Ishikawa (cell line): ENCODE data around the gene TTC13.

ENCODE experiments used
- CEBPB ChIP-seq: IDR thresholded peaks from 2 replicates; pipeline ENCODE4 v1.6.1; 2012
- CREB1 ChIP-seq: IDR thresholded peaks from 2 replicates; pipeline ENCODE4 v1.6.1; 2012; ENCODE audit warnings: low read depth
- EGR1 ChIP-seq: IDR thresholded peaks from 2 replicates; pipeline ENCODE4 v1.6.1; 2012
- EP300 ChIP-seq: IDR thresholded peaks from 2 replicates; pipeline ENCODE4 v1.6.1; 2012; ENCODE audit warnings: borderline replicate concordance
- FOXM1 ChIP-seq: IDR thresholded peaks from 2 replicates; pipeline ENCODE4 v1.6.1; 2012; ENCODE audit warnings: low read depth, borderline replicate concordance
- MAX ChIP-seq: IDR thresholded peaks from 2 replicates; pipeline ENCODE4 v1.6.1; 2012
- NFIC ChIP-seq: IDR thresholded peaks from 2 replicates; pipeline ENCODE4 v1.6.1; 2012
- RAD21 ChIP-seq: IDR thresholded peaks from 2 replicates; pipeline ENCODE4 v1.6.1; 2012; ENCODE audit warnings: low read depth
- REST ChIP-seq: IDR thresholded peaks from 2 replicates; pipeline ENCODE4 v1.6.1; 2012; ENCODE audit warnings: low read depth, mild to moderate bottlenecking
- TAF1 ChIP-seq: IDR thresholded peaks from 2 replicates; pipeline ENCODE4 v1.6.1; 2012; ENCODE audit warnings: low read depth, mild to moderate bottlenecking
- TCF12 ChIP-seq: IDR thresholded peaks from 2 replicates; pipeline ENCODE4 v1.6.1; 2012; ENCODE audit warnings: low read depth
- TEAD4 ChIP-seq: IDR thresholded peaks from 2 replicates; pipeline ENCODE4 v1.6.1; 2012
- USF1 ChIP-seq: IDR thresholded peaks from 2 replicates; pipeline ENCODE4 v1.6.1; 2012
- YY1 ChIP-seq: IDR thresholded peaks from 2 replicates; pipeline ENCODE4 v1.6.1; 2012; ENCODE audit warnings: low read depth
- ZBTB7A ChIP-seq: IDR thresholded peaks from 2 replicates; pipeline ENCODE4 v1.6.1; 2012; ENCODE audit warnings: low read depth

The TTC13 gene

GRCh38 chr1:230876660-230877059 is 102.0 kb downstream of the TTC13 start:
- TF ChIP-seq CEBPB (no peak), YY1 (no peak), USF1 (no peak), FOXM1 (no peak), ZBTB7A (no peak), TEAD4 (no peak), TCF12 (no peak), CREB1 (no peak), EGR1 (no peak), RAD21 (no peak), NFIC (no peak), MAX (no peak), TAF1 (no peak), REST (no peak), EP300 (no peak)

GRCh38 chr1:230875370-230875769 is 103.3 kb downstream of the TTC13 start:
- TF ChIP-seq EP300 (no peak), MAX (no peak), FOXM1 (no peak)

GRCh38 chr1:230870916-230871315 is 107.7 kb downstream of the TTC13 start:
- TF ChIP-seq NFIC (no peak), EGR1 (no peak), MAX (no peak), CEBPB (no peak), EP300 (no peak), TAF1 (no peak), ZBTB7A (no peak), TCF12 (no peak), USF1 (no peak), YY1 (no peak), RAD21 (no peak), TEAD4 (no peak), CREB1 (no peak), REST (no peak), FOXM1 (no peak)

- no peak for TF ChIP-seq TEAD4
- TF ChIP-seq EP300: no peak
- no peak for TF ChIP-seq USF1
- TF ChIP-seq FOXM1: no peak
- no peak for TF ChIP-seq EGR1
- TF ChIP-seq REST: no peak
- TF ChIP-seq CREB1: no peak
- TF ChIP-seq NFIC: no peak
- TF ChIP-seq CEBPB: no peak
- no peak for TF ChIP-seq YY1
- no peak for TF ChIP-seq TAF1
- TF ChIP-seq TCF12: no peak
- no peak for TF ChIP-seq ZBTB7A
- no peak for TF ChIP-seq MAX
- no peak for TF ChIP-seq RAD21
Measured at GRCh38 chr1:230869500-230869899, 109.2 kb downstream of the TTC13 start.
